Smooth muscle cell of the brain vasculature (primary cell): ENCODE measurements around the gene FAM174C.

Experiments used
- DNase-seq: peaks from one replicate; pipeline ENCODE4 v3.0.0-alpha.2; 2012; ENCODE audit warnings: low read depth, low spot score

Gene FAM174C

DNA sequence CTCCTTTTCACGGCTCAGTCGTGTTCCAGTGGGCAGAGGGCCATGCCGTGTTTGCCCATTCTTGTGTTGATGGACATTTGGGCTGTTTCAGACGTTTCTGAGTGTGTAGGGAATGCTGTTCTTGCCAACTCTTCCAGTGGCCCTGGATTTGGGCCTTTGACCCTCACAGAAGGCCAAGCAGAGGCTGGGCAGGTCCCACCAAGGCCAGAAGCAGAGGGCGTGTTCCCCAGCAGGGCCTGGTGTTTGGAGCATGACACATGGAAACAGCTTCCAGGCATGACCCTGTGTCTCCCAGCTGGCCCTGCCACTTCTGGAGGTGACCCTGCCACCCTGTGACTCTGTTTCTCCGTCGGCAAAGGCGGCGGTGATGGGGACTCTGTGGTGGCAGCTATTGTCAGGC lies 46.2 kb downstream of the FAM174C start:
- no peak for DNase-seq

- DNase-seq = no peak
These were observed 47.1 kb downstream of the FAM174C start for GRCh38 chr19:1322198-1322981.

DNA sequence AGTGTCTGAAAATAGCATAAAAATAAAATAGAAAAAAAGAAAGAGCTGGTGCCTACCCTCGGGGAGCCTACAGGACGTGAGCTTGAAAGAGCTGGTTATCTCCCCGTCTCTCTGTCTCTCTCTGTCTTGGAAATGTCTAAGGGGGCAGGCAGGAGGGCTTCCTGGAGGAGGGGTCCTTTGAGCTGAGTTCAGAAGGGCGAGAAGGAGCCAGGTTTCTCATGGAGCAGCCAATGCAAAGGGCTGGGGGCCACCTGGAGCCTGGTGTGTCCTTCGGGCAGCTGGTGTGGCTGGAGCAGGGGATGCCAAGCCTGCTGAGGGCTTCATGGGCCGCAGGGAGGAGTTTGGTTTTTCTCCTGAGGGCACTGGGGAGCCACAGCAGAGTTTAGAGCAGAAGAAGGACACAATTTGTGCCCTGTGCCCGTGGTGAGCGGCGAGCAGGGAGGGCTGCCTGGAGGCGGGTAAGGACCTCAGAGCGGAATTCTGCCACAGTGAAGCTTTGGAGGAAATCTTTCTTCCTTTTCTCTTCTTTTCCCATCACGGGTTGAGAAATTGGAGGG lies 49.0 kb downstream of the FAM174C start:
- DNase-seq = no peak

DNA sequence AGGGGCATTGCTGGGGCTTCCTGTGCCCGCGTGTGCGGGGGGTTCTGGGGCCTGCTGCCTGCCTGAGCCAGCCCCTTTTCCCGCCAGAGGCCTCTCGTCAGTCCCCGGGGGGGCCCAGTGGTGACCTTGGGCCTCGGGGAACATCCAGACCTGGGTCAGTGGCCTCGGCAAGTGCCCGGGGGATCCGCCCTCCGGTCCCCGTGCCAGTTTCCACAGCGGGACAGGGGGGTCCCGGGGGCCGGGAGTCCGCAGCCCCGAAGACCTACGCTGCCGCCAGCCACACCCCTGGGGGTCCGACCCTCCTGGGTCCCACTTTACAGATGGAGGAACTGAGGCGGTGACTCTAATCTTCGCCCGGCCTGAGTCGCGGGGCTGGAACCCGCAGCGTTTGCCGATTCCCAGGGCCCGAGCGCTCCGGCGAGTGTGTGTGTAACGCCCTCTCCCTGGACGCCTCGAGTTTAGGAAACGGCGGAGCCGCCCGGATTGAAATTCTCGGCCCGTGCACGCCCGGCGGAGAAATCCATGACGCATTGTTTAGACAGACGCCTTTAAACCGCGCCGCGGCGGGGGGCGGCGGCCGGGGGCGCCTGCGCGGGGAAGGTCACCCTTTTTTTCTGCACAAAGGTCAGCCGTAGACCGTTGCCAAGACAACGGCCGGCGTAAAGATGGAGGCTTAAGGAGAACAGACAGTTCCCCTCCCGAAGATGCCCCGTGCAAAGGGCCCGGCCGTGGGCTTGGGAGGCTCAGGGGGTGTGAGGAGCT lies 49.7 kb downstream of the FAM174C start:
- DNase-seq = peak; percentile 72

- DNase-seq = no peak
These were observed 50.4 kb downstream of the FAM174C start for GRCh38 chr19:1325568-1326294.

DNA sequence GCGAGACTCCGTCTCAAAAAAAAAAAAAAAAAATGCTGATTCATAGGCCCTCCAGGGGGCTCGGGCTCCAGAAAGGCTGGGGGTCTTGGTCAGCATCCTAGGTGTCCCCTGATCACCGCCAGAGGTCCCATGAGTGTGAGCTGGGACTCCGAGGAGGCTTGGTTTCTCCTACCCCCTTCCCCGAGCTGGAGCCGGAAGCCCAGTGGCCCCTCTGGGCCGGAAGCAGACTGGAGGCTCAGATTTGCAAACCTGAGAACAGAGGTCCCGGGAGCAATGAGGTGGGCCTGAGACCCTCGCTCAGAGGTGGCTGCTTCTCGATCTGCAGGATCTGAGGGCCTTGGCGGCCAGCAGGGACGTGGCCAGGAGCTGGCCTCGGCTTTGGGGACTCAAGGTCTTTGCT lies 51.8 kb downstream of the FAM174C start:
- no peak for DNase-seq
